ENCODE results near the gene AVPR1A.

The AVPR1A gene

GRCh38 chr12:63155375-63155774, 4.4 kb upstream of the AVPR1A start:
- no peak for TF ChIP-seq CTCF (IDR thresholded peaks at IDR 0.05; ENCODE audit: control insufficient read depth, extremely low read depth, insufficient read depth)
- DNase-seq (ENCODE audit: low read depth) = no peak
- no peak overlapping the region for H3K4me3 ChIP-seq (ENCODE audit: low read depth, low read length)

GRCh38 chr12:63154560-63154959, 3.6 kb upstream of the AVPR1A start:
- no peak overlapping the region for H3K4me3 ChIP-seq (ENCODE audit: low read depth, low read length)
- TF ChIP-seq CTCF (IDR thresholded peaks at IDR 0.05; ENCODE audit: control insufficient read depth, extremely low read depth, insufficient read depth) = no peak
- no peak for DNase-seq (ENCODE audit: low read depth)

GRCh38 chr12:63152321-63152700, 1.3 kb upstream of the AVPR1A start:
- no peak for DNase-seq (ENCODE audit: low read depth)
- TF ChIP-seq CTCF (IDR thresholded peaks at IDR 0.05; ENCODE audit: control insufficient read depth, extremely low read depth, insufficient read depth) = no peak
- H3K4me3 ChIP-seq (ENCODE audit: low read depth, low read length) = no peak overlapping the region

GRCh38 chr12:63151623-63152320, 771 bp upstream of the AVPR1A start:
- peak; percentile 81 for TF ChIP-seq CTCF (IDR thresholded peaks at IDR 0.05; ENCODE audit: control insufficient read depth, extremely low read depth, insufficient read depth)
- DNase-seq (ENCODE audit: low read depth) = peak; percentile 13
- H3K4me3 ChIP-seq (ENCODE audit: low read depth, low read length) = no peak overlapping the region

- H3K4me3 ChIP-seq (ENCODE audit: low read depth, low read length) = no peak overlapping the region
- no peak for DNase-seq (ENCODE audit: low read depth)
- no peak for TF ChIP-seq CTCF (IDR thresholded peaks at IDR 0.05; ENCODE audit: control insufficient read depth, extremely low read depth, insufficient read depth)
These were observed 890 bp downstream of the AVPR1A start for GRCh38 chr12:63149909-63150712.

GRCh38 chr12:63144556-63144955, 6.4 kb downstream of the AVPR1A start:
- no peak for TF ChIP-seq CTCF (IDR thresholded peaks at IDR 0.05; ENCODE audit: control insufficient read depth, extremely low read depth, insufficient read depth)
- no peak overlapping the region for H3K4me3 ChIP-seq (ENCODE audit: low read depth, low read length)
- no peak for DNase-seq (ENCODE audit: low read depth)

Data from LNCaP clone FGC (cell line).